ENCODE measurements around the gene ZNF267. TPM values are rescaled to one million over a fixed set of nuclear protein-coding genes. Genes with fewer than 3 reads are reported as not detected.

Gene ZNF267
- total and polyA plus RNA-seq, 2 of the 8 experiments (the other 6 are each of a cell fraction or from before 2014, with no cell fraction given) = 5.5 to 28.3 TPM

DNA sequence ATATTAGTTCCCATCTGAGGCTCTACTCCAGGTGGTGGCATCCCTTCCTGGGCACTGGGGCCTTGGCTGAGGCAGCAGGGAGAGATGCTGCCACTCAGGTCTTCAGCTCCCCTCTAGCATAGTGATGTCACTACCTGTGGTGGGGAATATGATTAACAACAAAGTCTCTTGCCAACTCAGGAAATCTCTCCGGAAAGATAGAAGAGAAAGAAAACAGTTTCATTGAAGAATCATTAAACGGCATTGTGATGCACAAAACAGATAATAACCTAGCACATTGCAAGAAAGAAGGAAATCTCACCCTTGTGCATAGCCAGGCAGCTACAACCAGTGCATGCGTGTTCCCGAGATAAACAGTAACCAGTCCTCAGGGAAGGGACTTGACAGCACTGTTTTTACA lies 12.2 kb upstream of the ZNF267 start (continued):
- TF ChIP-seq, protein P1, sequence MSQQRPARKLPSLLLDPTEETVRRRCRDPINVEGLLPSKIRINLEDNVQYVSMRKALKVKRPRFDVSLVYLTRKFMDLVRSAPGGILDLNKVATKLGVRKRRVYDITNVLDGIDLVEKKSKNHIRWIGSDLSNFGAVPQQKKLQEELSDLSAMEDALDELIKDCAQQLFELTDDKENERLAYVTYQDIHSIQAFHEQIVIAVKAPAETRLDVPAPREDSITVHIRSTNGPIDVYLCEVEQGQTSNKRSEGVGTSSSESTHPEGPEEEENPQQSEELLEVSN (IDR thresholded peaks at IDR 0.05) = no peak
- TF ChIP-seq BACH1 (IDR thresholded peaks at IDR 0.05; ENCODE audit: low read length) (no peak), JUND (IDR thresholded peaks at IDR 0.05; ENCODE audit: low read length) (no peak), MAFK (IDR thresholded peaks at IDR 0.05; ENCODE audit: low read depth, low read length) (no peak)
